Endothelial cell (in vitro differentiated cells): ENCODE data around the gene DYRK4. TPM values are rescaled to one million over a fixed set of nuclear protein-coding genes. Genes with fewer than 3 reads are reported as not detected.

Experiments used
- DNase-seq: peaks from one replicate; pipeline ENCODE4 v3.0.0; 2021; ENCODE audit warnings: low spot score
- H3K27ac Mint-ChIP-seq: one replicate; pipeline ENCODE4 v1.8.0; 2021; ENCODE audit warnings: mixed read lengths, inconsistent platforms; ENCODE audit not compliant: unreplicated experiment
- H3K27me3 Mint-ChIP-seq: one replicate; pipeline ENCODE4 v1.8.0; 2021; ENCODE audit warnings: mild to moderate bottlenecking, moderate library complexity, mixed read lengths, inconsistent platforms; ENCODE audit not compliant: unreplicated experiment
- H3K36me3 Mint-ChIP-seq: one replicate; pipeline ENCODE4 v1.8.0; 2021; ENCODE audit warnings: mild to moderate bottlenecking, low read depth, mixed read lengths, inconsistent platforms; ENCODE audit not compliant: unreplicated experiment
- H3K4me1 Mint-ChIP-seq: one replicate; pipeline ENCODE4 v1.8.0; 2021; ENCODE audit warnings: mild to moderate bottlenecking, mixed read lengths, inconsistent platforms; ENCODE audit not compliant: unreplicated experiment
- H3K4me3 Mint-ChIP-seq: one replicate; pipeline ENCODE4 v1.8.0; 2021; ENCODE audit warnings: mild to moderate bottlenecking, mixed read lengths, inconsistent platforms; ENCODE audit not compliant: unreplicated experiment
- H3K9me3 Mint-ChIP-seq: one replicate; pipeline ENCODE4 v1.8.0; 2021; ENCODE audit warnings: mixed read lengths, inconsistent platforms; ENCODE audit not compliant: unreplicated experiment
- total RNA-seq: library from RNA; stranded (reverse); fragmentation: NEBNext Ultra II Directional; extraction: Animal tissue kit (Norgen Biotek cat#: 25700); gene quantifications from one replicate; pipeline ENCODE4 v1.2.1, GENCODE V29; 2021; ENCODE audit not compliant: unreplicated experiment
- TF ChIP-seq, protein P1 (sequence below): fragments of 200-600 bp; sonication (generic); IDR thresholded peaks from one replicate; pipeline ENCODE4 v1.5.0; 2021; ENCODE audit warnings: antibody characterized with exemption; ENCODE audit not compliant: unreplicated experiment

DYRK4 gene
- total RNA-seq, 1 donor from 2014 or later, result 188 TPM

DNA sequence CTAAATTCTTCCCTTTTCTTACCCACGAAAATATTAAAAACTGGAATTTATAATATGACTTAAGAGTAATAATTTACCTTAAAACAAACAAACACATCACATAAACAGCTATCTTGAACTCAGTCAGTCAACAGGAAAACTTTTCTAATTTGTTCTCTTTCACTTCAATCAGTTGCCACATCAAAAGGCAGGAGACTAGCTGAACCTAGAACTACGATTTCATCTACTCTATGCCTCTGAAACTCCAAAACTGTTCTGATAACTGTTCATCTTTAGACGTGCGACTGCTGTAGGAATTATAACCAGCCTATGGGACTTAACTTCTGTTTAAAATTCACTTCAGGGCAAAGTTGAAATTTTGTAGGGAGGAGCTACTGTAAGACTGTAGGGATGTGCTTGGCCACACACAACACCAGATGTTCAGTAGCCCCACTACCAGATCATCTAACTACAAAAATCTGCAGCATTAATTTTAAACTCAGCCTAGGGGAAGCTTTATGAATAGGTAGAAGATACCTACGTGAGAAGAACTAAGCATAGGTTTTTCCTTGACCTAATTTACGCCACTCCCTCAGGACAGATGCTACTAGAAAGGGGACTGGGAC, 30.9 kb upstream of the DYRK4 start:
- no peak for DNase-seq
- TF ChIP-seq, protein P1, sequence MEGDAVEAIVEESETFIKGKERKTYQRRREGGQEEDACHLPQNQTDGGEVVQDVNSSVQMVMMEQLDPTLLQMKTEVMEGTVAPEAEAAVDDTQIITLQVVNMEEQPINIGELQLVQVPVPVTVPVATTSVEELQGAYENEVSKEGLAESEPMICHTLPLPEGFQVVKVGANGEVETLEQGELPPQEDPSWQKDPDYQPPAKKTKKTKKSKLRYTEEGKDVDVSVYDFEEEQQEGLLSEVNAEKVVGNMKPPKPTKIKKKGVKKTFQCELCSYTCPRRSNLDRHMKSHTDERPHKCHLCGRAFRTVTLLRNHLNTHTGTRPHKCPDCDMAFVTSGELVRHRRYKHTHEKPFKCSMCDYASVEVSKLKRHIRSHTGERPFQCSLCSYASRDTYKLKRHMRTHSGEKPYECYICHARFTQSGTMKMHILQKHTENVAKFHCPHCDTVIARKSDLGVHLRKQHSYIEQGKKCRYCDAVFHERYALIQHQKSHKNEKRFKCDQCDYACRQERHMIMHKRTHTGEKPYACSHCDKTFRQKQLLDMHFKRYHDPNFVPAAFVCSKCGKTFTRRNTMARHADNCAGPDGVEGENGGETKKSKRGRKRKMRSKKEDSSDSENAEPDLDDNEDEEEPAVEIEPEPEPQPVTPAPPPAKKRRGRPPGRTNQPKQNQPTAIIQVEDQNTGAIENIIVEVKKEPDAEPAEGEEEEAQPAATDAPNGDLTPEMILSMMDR, result no peak
- no peak overlapping the region for H3K27ac Mint-ChIP-seq
- no peaks in the 10 kb centered on the region for H3K4me1 Mint-ChIP-seq
- no peak overlapping the region for H3K4me3 Mint-ChIP-seq
- no peaks in the 10 kb centered on the region for H3K27me3 Mint-ChIP-seq
- peaks cover 4% of the 10 kb centered on the region for H3K36me3 Mint-ChIP-seq
- no peaks in the 10 kb centered on the region for H3K9me3 Mint-ChIP-seq

DNA sequence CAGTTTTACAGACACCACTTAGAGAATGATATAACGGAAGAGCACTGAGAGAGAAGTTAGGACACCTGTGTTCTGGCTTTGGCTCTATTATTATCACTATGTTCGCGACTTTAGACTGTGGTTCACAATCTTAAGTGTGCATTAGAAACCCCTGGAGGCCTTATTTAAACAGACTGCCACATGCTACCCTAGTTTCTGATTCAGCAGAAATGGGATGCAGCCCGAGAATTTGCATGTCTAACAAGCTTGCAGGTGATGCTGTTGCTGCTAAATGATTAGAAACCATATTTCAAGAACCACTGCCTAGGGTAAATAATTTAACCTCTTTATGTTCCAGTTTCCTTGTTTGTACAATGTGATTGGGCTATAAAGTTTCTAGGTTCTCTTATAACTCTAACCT, 26.9 kb upstream of the DYRK4 start:
- Mint-ChIP-seq H3K4me1 (peaks cover 8% of the 10 kb centered on the region), H3K9me3 (no peaks in the 10 kb centered on the region), H3K27ac (no peak overlapping the region), H3K4me3 (no peak overlapping the region), H3K36me3 (no peaks in the 10 kb centered on the region), H3K27me3 (peaks cover 2% of the 10 kb centered on the region)
- TF ChIP-seq, protein P1, result no peak
- DNase-seq, result no peak

DNA sequence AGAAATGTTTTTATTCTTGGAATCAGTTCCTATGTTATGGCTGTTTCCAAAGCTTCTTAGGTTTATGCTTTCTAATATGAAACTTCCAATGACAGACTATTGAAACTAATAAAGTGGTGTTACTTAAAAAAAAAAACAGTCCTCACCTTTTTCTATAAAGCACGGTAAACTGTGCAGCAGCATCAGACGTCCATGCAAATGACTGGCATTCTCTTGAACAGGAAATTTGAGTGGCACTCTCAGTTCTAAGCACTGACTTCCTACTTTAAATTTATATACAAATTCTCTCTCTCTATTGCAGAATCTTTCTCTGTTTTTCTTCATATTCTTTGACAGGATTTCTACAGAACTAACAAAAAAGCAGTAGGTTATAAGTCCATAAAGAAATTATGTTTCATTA, 26.1 kb upstream of the DYRK4 start:
- Mint-ChIP-seq H3K9me3 (no peaks in the 10 kb centered on the region), H3K4me3 (no peak overlapping the region), H3K36me3 (no peaks in the 10 kb centered on the region), H3K27ac (no peak overlapping the region), H3K27me3 (peaks cover 2% of the 10 kb centered on the region), H3K4me1 (peaks cover 8% of the 10 kb centered on the region)
- DNase-seq, result no peak
- TF ChIP-seq, protein P1, result no peak

DNA sequence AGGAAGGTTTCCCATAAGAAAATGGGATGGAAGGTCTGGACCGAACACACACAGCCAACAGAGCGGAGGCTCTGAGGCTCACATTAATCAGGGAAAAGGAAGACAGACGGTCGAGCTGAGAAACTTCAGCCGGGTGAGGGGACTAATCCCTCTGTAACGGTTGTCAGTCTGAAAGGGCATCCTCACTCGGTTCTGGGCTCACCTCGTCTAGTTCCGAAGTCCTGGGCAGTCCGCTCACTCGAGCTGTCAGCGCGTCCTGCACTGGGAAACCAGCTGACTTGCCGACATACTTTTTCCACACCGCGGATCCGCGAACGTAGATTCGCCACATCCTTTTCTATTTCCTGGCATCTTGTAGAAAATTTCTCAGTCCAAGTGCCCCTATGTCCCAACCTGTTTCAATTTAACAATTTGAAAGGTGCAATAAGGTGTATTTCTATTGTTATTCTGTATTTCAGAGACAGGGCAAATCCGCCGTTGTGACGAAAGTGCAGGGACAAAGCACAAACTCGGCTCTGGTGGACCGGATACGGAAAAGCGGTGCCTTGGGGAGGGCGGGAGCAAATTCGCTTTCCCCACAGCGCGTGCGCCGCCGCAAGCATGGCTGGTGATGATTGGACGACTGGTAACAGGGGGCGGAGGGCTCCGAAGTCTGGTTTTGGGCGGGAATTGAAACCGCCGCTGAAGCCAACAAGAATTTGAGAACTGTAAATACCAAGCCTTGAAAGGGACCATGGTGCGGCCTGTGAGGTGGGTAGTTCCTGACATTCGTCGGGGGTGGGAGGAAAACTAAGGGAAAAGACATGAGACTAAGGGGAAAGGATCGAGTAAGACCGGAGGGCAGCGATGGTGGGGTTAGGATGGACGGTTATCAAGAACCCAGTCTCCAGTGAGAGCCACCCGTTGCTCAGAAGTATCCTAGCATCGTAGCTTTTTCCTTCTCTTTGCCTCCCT, 23.5 kb upstream of the DYRK4 start, which contains the start of gene RAD51AP1:
Gene RAD51AP1 (plus strand): TSS at position 684 of the 954 bp plus-strand sequence. CDS start 50 bp downstream, at position 734.
- peaks cover 8% of the 10 kb centered on the region for H3K4me1 Mint-ChIP-seq
- H3K9me3 Mint-ChIP-seq, result no peaks in the 10 kb centered on the region

More for the DNA sequence above, 23.5 kb upstream of the DYRK4 start, which contains the start of gene RAD51AP1:
- H3K27ac Mint-ChIP-seq, result peak within 1 kb of the TSS; percentile 97
- DNase-seq, result peak; percentile 91
- TF ChIP-seq, protein P1, result no peak
- H3K27me3 Mint-ChIP-seq, result peaks cover 2% of the 10 kb centered on the region
- H3K36me3 Mint-ChIP-seq, result no peaks in the 10 kb centered on the region
- H3K4me3 Mint-ChIP-seq, result peak within 1 kb of the TSS; percentile 97
